Measurements from ENCODE around the gene CLEC1A.

DNA sequence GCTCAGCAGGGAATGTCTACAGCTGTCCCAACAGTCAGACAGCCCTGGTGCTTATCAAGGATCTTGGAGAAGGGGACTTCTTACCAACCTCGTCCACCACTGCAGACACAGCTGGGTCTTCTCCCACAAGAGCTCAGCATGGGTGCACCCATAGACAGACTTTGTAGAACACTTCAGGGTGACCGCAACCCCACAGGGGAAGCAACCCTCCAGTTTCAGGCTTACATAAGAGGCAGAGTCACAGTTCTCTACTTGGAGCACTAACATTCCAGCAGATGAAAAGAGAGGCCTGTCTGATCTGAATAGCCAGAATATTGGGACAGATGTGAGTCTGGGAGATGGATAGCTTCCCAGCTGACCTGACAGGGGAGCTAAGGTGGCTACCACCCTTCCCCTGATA lies 3.5 kb upstream of the CLEC1A start:
- TF ChIP-seq, protein P1, sequence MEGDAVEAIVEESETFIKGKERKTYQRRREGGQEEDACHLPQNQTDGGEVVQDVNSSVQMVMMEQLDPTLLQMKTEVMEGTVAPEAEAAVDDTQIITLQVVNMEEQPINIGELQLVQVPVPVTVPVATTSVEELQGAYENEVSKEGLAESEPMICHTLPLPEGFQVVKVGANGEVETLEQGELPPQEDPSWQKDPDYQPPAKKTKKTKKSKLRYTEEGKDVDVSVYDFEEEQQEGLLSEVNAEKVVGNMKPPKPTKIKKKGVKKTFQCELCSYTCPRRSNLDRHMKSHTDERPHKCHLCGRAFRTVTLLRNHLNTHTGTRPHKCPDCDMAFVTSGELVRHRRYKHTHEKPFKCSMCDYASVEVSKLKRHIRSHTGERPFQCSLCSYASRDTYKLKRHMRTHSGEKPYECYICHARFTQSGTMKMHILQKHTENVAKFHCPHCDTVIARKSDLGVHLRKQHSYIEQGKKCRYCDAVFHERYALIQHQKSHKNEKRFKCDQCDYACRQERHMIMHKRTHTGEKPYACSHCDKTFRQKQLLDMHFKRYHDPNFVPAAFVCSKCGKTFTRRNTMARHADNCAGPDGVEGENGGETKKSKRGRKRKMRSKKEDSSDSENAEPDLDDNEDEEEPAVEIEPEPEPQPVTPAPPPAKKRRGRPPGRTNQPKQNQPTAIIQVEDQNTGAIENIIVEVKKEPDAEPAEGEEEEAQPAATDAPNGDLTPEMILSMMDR (IDR thresholded peaks at IDR 0.05 in 8 of 11, conservative IDR thresholded peaks at IDR 0.05 in 3 of 11), result no peak
- TF ChIP-seq POLR2AphosphoS5 (IDR thresholded peaks at IDR 0.05) (no peak), POLR2A (IDR thresholded peaks at IDR 0.05) (no peak)

Data from spleen (tissue), 7 donors.